ENCODE data around the gene C3orf33.

The C3orf33 gene

GRCh38 chr3:155741101-155741500 is 65.0 kb downstream of the C3orf33 start:
- no peak for DNase-seq

- peak; percentile 12 for DNase-seq
These were observed 66.9 kb downstream of the C3orf33 start for GRCh38 chr3:155739154-155739553.

- no peak for DNase-seq
These were observed 67.5 kb downstream of the C3orf33 start for GRCh38 chr3:155738580-155739076.

- peak; percentile 94 for DNase-seq
These were observed 68.1 kb downstream of the C3orf33 start for GRCh38 chr3:155737844-155738460.

GRCh38 chr3:155736381-155736780 is 69.7 kb downstream of the C3orf33 start:
- DNase-seq, result peak; percentile 13

- peak; percentile 5 for DNase-seq
These were observed 75.2 kb downstream of the C3orf33 start for GRCh38 chr3:155730843-155731242.

- no peak for DNase-seq
These were observed 78.2 kb downstream of the C3orf33 start for GRCh38 chr3:155727836-155728235.

- no peak for DNase-seq
These were observed 91.8 kb downstream of the C3orf33 start for GRCh38 chr3:155714295-155714718.

Data from DMS53 (cell line).